Suprapubic skin (tissue), 4 donors: Measurements from ENCODE around the gene MPDZ.

Experiments
- CTCF ChIP-seq, 2 donors: fragments of 200-600 bp in 1 of 2; fragments of 450-650 bp in 1 of 2; sonication (generic) in 1 of 2; IDR thresholded peaks; one replicate each; pipeline ENCODE4 v1.5.1; 2016 to 2019; ENCODE audit warnings: antibody characterized with exemption in 2 of 2, mild to moderate bottlenecking in 1 of 2, moderate library complexity in 1 of 2
- EP300 ChIP-seq: sonication (generic); formaldehyde crosslinking; IDR thresholded peaks from one replicate; pipeline ENCODE4 v1.6.1; 2017; ENCODE audit warnings: antibody characterized with exemption
- POLR2A ChIP-seq, 2 donors: fragments of 450-650 bp; IDR thresholded peaks; one replicate each; pipeline ENCODE4 v1.6.1; 2017; ENCODE audit warnings: antibody characterized with exemption in 2 of 2, mild to moderate bottlenecking in 2 of 2, moderate library complexity in 2 of 2
- POLR2AphosphoS5 ChIP-seq, 3 donors: sonication (generic); formaldehyde crosslinking; IDR thresholded peaks; one replicate each; pipeline ENCODE4 v1.6.1; 2017; ENCODE audit warnings: antibody characterized with exemption in 3 of 3

- TF ChIP-seq CTCF (IDR thresholded peaks at IDR 0.05) (no peak), POLR2AphosphoS5 (IDR thresholded peaks at IDR 0.05) (no peak), POLR2A (IDR thresholded peaks at IDR 0.05) (no peak), EP300 (no peak)
Observed at GRCh38 chr9:13241283-13241682, 38.2 kb downstream of the MPDZ start.
